AG04449 (cell line): ENCODE data around the gene GDF10.

Experiments
- CTCF ChIA-PET: fragments of 350-600 bp; formaldehyde crosslinking; extraction: SDS; loops from one replicate; lab custom pipeline; 2021; ENCODE audit warnings: antibody characterized with exemption; lab: Yijun Ruan, JAX
- POLR2A ChIA-PET: fragments of 400-600, 350-600 bp; formaldehyde crosslinking; extraction: SDS; loops from one replicate; lab custom pipeline; 2020; ENCODE audit warnings: antibody characterized with exemption, inconsistent platforms; lab: Yijun Ruan, JAX
- DNase-seq: peaks from one replicate; pipeline ENCODE4 v3.0.0-alpha.2; 2010; ENCODE audit warnings: low read depth, low spot score
- H3K4me3 ChIP-seq: 2 replicates; pipeline ENCODE4 v1.5.1; 2011; ENCODE audit warnings: low read depth, mild to moderate bottlenecking, control low read depth, low read length
- TF ChIP-seq, protein P1 (sequence below): IDR thresholded peaks from one replicate; pipeline ENCODE4 v1.5.1; 2011; ENCODE audit warnings: mild to moderate bottlenecking, moderate library complexity, low read length, control low read depth, inconsistent platforms; ENCODE audit not compliant: insufficient read depth; ENCODE audit errors: missing control alignments

The GDF10 gene

DNA sequence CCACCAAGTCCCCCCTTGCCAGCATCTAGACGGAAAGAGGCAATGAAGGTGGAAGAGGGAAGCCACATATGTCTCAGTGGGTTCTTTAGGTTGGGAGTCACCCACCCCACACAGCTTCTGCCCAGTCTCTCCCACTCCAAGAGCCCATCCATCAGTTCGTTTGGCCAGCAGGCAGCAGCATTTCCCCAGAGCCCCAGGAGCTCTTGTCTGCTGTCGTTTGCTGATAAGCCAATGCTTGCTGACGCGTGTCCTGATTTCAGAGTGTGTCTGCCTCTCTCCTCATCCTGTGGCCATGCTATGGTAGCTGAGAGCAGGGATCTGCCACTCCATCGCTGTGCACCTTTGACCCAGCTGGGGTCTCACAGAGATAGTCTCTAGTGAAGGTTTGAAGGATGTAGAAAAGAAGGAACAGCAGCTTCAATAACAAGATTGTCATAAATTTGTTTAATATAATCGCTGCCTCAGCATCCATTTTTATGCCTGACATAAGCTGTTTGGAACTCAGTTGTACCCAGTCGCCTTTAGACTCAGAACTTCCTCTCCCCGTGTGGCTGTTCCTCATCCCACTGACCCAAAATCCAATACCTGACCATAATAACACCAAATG is 39.4 kb upstream of the GDF10 start:
- H3K4me3 ChIP-seq, result no peak overlapping the region
- TF ChIP-seq, protein P1, sequence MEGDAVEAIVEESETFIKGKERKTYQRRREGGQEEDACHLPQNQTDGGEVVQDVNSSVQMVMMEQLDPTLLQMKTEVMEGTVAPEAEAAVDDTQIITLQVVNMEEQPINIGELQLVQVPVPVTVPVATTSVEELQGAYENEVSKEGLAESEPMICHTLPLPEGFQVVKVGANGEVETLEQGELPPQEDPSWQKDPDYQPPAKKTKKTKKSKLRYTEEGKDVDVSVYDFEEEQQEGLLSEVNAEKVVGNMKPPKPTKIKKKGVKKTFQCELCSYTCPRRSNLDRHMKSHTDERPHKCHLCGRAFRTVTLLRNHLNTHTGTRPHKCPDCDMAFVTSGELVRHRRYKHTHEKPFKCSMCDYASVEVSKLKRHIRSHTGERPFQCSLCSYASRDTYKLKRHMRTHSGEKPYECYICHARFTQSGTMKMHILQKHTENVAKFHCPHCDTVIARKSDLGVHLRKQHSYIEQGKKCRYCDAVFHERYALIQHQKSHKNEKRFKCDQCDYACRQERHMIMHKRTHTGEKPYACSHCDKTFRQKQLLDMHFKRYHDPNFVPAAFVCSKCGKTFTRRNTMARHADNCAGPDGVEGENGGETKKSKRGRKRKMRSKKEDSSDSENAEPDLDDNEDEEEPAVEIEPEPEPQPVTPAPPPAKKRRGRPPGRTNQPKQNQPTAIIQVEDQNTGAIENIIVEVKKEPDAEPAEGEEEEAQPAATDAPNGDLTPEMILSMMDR, result no peak
- ChIA-PET CTCF (interaction anchor here (0.5 to 1.1 kb wide), 3 partner anchors 8 to 98 kb away, joined by 3 read pairs; no protein-coding TSS in a partner anchor), POLR2A (no interaction called here)
- no peak for DNase-seq

DNA sequence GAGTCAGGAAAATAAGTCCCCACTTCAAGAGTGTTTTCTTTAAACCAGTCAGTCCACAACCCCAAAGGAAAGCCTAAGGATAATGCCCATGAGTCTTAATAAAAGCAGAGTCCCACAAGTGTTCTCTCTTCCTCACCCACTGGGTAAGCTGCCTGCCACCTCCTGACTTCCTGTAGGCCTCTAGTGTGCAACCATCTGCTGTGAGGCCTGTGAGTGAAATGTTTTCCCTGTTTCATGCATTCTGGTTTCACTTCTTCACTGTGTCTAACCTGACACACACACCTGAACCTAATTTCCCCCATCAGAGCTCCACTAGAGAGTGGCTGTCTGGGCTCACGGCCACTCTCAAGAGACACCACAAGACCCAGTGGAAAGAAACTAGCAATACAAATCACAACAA is 38.9 kb upstream of the GDF10 start:
- H3K4me3 ChIP-seq, result no peak overlapping the region
- POLR2A ChIA-PET, result no interaction called here

DNA sequence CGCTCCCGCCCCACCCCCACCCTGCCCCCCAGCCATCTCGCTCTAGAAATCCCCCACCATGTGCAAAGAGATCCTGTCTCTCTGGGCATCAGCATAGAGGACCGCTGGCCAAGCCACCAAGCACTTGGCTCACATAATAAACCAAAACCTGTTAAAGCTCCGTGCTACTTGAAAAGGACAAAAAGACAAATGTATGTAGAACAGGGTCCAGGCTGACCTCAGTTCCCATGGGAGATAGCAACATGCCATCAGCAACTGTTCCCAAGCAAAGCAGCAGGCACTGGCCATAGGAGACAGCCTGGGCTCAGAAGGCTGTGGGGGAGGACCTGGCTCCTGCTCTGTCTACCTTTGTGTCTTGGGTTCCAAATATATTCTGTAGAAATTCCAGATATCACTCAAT is 38.4 kb upstream of the GDF10 start:
- TF ChIP-seq, protein P1, result no peak
- CTCF ChIA-PET, result no interaction called here
- POLR2A ChIA-PET, result no interaction called here
- H3K4me3 ChIP-seq, result no peak overlapping the region
- DNase-seq, result no peak

More for the DNA sequence above, 38.9 kb upstream of the GDF10 start:
- CTCF ChIA-PET, result interaction anchor here (1.1 kb wide), 1 partner anchor 9 kb away, joined by 3 read pairs; no protein-coding TSS in a partner anchor
- TF ChIP-seq, protein P1, result no peak
- no peak for DNase-seq

DNA sequence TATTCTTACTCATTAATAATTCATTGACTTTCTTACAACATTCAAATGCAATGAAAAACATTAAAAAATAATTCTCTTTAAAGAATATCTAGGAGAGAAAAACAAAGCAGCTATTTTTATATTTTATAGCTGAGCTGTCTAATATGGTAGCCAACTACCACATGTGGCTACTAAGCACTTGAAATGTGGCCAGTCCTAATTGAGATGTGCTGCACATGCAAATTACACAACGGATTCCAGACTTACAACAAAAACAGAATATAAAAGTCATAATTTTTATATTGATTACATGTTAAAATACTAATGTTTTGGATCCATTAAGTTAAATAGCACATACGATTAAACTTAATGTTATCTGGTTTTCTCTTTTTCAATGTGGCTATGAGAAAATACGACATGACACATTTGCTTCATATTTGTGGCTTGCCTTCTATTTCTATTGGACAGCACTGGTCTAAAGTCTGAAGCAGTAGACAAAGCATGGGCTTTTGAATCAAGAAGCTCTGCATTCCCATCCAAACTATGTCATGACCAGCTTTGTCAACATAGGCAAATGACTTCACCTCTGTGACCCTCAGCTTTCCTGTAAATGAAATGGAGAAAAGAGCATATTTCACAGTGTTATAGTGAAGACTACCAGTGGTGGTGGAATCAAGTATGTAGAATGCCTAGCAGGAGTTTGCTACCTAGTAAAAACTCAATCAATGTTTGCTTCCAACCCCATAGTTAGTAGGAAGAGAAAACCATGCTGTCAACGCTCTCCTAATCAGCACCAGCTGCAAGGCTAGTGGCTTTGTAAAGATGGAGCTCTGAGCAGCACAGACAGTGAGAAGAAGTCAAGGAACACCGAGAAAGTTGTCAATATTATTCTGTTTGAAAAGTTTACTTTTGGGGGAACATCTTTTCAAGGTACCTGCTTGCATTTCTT is 37.1 kb upstream of the GDF10 start:
- CTCF ChIA-PET, result interaction anchor here (1.4 kb wide), 1 partner anchor 9 kb away, joined by 4 read pairs; no protein-coding TSS in a partner anchor
- POLR2A ChIA-PET, result no interaction called here
- peak; percentile 31 for DNase-seq
- TF ChIP-seq, protein P1, result no peak
- H3K4me3 ChIP-seq, result no peak overlapping the region

DNA sequence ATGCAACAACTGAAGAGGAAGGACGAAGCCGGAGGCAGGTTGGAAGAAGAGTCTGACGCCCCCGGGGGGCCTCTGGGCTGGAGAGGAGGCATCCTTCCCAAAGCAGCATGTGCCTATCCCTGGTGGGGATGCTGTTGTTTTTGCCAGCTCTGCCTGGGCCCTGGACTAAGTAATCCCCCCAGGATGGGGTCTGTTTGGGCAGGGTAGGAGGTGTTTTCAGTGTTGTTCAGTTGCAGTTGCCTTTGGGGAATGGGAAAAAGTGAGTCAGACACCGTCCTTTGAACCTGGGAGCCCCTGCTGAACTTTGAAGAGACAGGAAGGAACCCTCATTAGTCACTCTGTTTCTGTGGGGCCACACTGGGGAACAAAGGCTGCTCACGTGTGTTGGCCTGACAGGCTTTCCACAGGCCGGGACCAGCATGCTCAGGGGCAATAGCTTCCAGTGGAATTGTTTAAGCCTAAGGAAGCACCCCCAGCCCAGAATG is 35.2 kb upstream of the GDF10 start:
- DNase-seq, result no peak
- no peak overlapping the region for H3K4me3 ChIP-seq
- ChIA-PET POLR2A (no interaction called here), CTCF (no interaction called here)
- TF ChIP-seq, protein P1, result no peak

DNA sequence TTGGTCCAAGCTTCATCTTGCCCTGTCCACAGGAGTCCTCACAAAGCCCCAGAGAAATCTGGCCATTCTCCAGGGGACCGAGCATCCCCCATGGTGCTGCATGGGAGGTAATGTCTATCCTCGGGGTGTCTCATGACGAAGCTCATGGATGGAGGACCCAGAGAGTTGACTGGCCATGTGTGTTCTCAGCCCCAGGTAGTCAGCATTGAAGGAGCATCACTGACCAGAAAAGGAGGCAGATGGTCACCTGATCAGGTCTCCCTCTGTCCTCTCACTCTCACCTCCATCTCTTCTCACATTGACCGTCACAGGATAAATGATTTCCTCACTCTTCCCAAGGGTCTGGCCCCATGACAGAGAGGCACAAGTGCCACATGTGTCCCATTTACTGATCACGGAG is 33.4 kb upstream of the GDF10 start:
- CTCF ChIA-PET, result no interaction called here
- TF ChIP-seq, protein P1, result no peak
- POLR2A ChIA-PET, result no interaction called here
- H3K4me3 ChIP-seq, result no peak overlapping the region
- no peak for DNase-seq
